HepG2 (cell line): ENCODE measurements around the gene SMARCC1. TPM values are rescaled to one million over a fixed set of nuclear protein-coding genes. Genes with fewer than 3 reads are reported as not detected.

Experiments used
- BCL6 ChIP-seq: IDR thresholded peaks from 2 replicates; pipeline ENCODE4 v1.6.1; 2016; ENCODE audit warnings: missing genetic modification reagents, missing compliant biosample characterization
- CCAR2 ChIP-seq: fragments of 200-400 bp; formaldehyde crosslinking; optimal IDR thresholded peaks from 2 replicates; pipeline ENCODE3; 2018; ENCODE audit warnings: low read depth, mild to moderate bottlenecking, low read length, moderate library complexity
- GTF2F1 ChIP-seq: fragments of 150-350 bp; IDR thresholded peaks from 2 replicates; pipeline ENCODE4 v1.6.1; 2014; ENCODE audit warnings: low read length
- SP5 ChIP-seq: IDR thresholded peaks from 2 replicates; pipeline ENCODE4 v1.6.1; 2016; ENCODE audit warnings: low read depth, borderline replicate concordance
- ZNF317 ChIP-seq: sonication (generic); formaldehyde crosslinking; IDR thresholded peaks from 2 replicates; pipeline ENCODE4 v1.5.0; 2020; ENCODE audit warnings: mild to moderate bottlenecking, missing genetic modification reagents
- ZNF326 ChIP-seq: sonication (generic); formaldehyde crosslinking; IDR thresholded peaks from 2 replicates; pipeline ENCODE4 v1.4.0; 2020; ENCODE audit warnings: missing genetic modification reagents, borderline replicate concordance
- ZNF431 ChIP-seq: sonication (generic); formaldehyde crosslinking; IDR thresholded peaks from 2 replicates; pipeline ENCODE4 v1.9.0; 2022; ENCODE audit warnings: missing genetic modification reagents, low read depth, mild to moderate bottlenecking, borderline replicate concordance
- ZNF441 ChIP-seq: sonication (generic); formaldehyde crosslinking; IDR thresholded peaks from 2 replicates; pipeline ENCODE4 v1.7.0; 2021; ENCODE audit warnings: missing genetic modification reagents, borderline replicate concordance
- ZSCAN31 ChIP-seq: sonication (generic); formaldehyde crosslinking; IDR thresholded peaks from 2 replicates; pipeline ENCODE4 v1.5.0; 2020; ENCODE audit warnings: low read depth, mild to moderate bottlenecking, missing genetic modification reagents
- polyA plus RNA-seq, 8 experiments: library from polyadenylated mRNA; depleted of rRNA in 3 of 8; stranded (reverse) in 7 of 8; unstranded in 1 of 8; fragments of >200 nt; fragmentation: Illumina TruSeq in 4 of 8; extraction: Trizol in 4 of 8; gene quantifications; 2 replicates each; pipeline versions ENCODE4 v1.2.1 to v1.2.3, GENCODE V29; 2011 to 2016; ENCODE audit warnings: low read depth in 4 of 8, missing spikeins in 1 of 8, mixed read lengths in 1 of 8; ENCODE audit not compliant: insufficient read depth in 1 of 8
- total RNA-seq, 5 experiments: library from RNA; depleted of rRNA; stranded (reverse); fragments of >200 nt; fragmentation: Illumina TruSeq; extraction: Trizol; gene quantifications; 2 replicates each; pipeline ENCODE4 v1.2.3, GENCODE V29; 2016; ENCODE audit warnings: low read depth in 1 of 5
- TF ChIP-seq, protein P1 (sequence below), 2 experiments: sonication (generic) in 1 of 2; formaldehyde crosslinking in 1 of 2; IDR thresholded peaks; 2 replicates each; pipeline versions ENCODE4 v1.5.1 to v1.6.1; 2011 to 2020; ENCODE audit warnings: borderline replicate concordance in 1 of 2, low read depth in 1 of 2, low read length in 1 of 2, mild to moderate bottlenecking in 1 of 2, missing genetic modification reagents in 1 of 2, moderate library complexity in 1 of 2
- TF ChIP-seq, protein P2 (sequence below): sonication (generic); formaldehyde crosslinking; IDR thresholded peaks from one replicate; pipeline ENCODE4 v1.5.1; 2020; ENCODE audit warnings: mild to moderate bottlenecking, missing genetic modification reagents; ENCODE audit errors: not compliant biosample characterization
- TF ChIP-seq, protein P3 (sequence below): sonication (generic); formaldehyde crosslinking; IDR thresholded peaks from 2 replicates; pipeline ENCODE4 v1.4.0; 2020; ENCODE audit warnings: mild to moderate bottlenecking, missing genetic modification reagents, borderline replicate concordance

The SMARCC1 gene
- total and polyA plus RNA-seq, 2 of the 13 experiments (the other 11 are each of a cell fraction or from before 2014, with no cell fraction given) = 47.9 to 58.4 TPM

DNA sequence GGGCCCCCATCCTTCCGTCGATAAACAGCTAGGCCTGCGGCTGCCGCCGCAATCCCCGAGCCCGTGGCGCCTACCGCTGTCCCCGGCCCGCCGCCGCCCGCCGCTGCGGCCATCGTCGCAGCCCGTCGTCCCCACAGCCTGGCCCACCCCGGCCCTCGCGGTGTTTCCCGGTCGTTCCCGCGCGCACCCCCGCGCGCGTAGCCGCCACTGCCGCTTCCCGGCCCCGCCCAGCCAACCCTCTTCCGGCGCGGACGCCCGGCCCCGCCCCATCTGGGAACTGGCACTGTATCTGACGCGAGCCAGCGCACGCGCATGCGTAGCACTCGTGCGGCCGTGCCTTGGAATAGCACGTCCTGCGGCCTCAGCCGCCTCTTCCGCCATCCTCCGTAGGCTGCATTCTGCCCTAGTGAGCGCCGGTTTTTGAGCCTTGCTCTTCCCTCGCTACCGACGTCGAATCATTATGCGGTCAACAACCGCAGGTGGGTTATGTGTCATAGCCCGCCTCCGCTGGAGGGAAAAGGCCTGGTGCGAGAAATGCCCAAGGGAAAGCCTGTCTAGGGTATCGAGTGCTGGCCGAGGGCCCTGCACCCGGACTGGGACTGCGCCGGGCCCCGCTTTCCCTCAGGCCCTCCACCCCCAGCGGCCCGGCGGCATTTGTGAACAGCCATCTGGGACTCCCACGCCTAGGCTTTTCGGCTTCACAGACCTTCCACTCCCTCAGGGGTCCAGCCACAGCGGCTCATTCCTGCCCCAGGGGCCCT, at the start of gene SMARCC1 (continued):
- TF ChIP-seq ZNF431 (CRISPR knock-in tag) (peak; percentile 37; the same call in 1 of the 2 replicates), ZNF441 (CRISPR knock-in tag) (peak; percentile 74; the same call in 1 of the 2 replicates), ZSCAN31 (CRISPR knock-in tag) (peak; percentile 94), BCL6 (CRISPR knock-in tag) (no peak), ZNF317 (CRISPR knock-in tag) (peak; percentile 44; the same call in 1 of the 2 replicates), GTF2F1 (no peak), SP5 (CRISPR knock-in tag) (peak; percentile 74), ZNF326 (CRISPR knock-in tag) (no peak), CCAR2 (no peak)
- TF ChIP-seq, protein P1, sequence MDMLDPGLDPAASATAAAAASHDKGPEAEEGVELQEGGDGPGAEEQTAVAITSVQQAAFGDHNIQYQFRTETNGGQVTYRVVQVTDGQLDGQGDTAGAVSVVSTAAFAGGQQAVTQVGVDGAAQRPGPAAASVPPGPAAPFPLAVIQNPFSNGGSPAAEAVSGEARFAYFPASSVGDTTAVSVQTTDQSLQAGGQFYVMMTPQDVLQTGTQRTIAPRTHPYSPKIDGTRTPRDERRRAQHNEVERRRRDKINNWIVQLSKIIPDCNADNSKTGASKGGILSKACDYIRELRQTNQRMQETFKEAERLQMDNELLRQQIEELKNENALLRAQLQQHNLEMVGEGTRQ (IDR thresholded peaks at IDR 0.05; ENCODE audit: low read depth, low read length) = no peak
- TF ChIP-seq, protein P1 (CRISPR knock-in tag; IDR thresholded peaks at IDR 0.05; ENCODE audit: borderline replicate concordance) = no peak; the same call in 1 of the 2 replicates
- TF ChIP-seq, protein P2, sequence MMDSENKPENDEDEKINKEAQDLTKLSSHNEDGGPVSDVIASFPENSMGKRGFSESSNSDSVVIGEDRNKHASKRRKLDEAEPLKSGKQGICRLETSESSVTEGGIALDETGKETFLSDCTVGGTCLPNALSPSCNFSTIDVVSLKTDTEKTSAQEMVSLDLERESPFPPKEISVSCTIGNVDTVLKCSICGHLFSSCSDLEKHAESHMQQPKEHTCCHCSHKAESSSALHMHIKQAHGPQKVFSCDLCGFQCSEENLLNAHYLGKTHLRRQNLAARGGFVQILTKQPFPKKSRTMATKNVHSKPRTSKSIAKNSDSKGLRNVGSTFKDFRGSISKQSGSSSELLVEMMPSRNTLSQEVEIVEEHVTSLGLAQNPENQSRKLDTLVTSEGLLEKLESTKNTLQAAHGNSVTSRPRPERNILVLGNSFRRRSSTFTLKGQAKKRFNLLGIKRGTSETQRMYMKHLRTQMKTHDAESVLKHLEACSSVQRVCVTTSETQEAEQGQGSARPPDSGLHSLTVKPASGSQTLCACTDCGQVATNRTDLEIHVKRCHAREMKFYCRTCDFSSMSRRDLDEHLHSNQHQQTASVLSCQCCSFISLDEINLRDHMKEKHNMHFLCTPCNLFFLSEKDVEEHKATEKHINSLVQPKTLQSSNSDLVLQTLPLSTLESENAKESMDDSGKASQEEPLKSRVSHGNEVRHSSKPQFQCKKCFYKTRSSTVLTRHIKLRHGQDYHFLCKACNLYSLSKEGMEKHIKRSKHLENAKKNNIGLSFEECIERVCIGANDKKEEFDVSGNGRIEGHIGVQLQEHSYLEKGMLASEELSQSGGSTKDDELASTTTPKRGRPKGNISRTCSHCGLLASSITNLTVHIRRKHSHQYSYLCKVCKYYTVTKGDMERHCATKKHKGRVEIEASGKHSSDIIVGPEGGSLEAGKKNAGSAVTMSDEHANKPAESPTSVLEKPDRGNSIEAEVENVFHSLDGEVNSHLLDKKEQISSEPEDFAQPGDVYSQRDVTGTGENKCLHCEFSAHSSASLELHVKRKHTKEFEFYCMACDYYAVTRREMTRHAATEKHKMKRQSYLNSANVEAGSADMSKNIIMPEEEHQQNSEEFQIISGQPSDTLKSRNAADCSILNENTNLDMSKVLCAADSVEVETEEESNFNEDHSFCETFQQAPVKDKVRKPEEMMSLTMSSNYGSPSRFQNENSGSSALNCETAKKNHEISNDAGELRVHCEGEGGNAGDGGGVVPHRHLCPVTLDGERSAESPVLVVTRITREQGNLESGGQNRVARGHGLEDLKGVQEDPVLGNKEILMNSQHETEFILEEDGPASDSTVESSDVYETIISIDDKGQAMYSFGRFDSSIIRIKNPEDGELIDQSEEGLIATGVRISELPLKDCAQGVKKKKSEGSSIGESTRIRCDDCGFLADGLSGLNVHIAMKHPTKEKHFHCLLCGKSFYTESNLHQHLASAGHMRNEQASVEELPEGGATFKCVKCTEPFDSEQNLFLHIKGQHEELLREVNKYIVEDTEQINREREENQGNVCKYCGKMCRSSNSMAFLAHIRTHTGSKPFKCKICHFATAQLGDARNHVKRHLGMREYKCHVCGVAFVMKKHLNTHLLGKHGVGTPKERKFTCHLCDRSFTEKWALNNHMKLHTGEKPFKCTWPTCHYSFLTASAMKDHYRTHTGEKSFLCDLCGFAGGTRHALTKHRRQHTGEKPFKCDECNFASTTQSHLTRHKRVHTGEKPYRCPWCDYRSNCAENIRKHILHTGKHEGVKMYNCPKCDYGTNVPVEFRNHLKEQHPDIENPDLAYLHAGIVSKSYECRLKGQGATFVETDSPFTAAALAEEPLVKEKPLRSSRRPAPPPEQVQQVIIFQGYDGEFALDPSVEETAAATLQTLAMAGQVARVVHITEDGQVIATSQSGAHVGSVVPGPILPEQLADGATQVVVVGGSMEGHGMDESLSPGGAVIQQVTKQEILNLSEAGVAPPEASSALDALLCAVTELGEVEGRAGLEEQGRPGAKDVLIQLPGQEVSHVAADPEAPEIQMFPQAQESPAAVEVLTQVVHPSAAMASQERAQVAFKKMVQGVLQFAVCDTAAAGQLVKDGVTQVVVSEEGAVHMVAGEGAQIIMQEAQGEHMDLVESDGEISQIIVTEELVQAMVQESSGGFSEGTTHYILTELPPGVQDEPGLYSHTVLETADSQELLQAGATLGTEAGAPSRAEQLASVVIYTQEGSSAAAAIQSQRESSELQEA (CRISPR knock-in tag) = peak; percentile 90
- TF ChIP-seq, protein P3, sequence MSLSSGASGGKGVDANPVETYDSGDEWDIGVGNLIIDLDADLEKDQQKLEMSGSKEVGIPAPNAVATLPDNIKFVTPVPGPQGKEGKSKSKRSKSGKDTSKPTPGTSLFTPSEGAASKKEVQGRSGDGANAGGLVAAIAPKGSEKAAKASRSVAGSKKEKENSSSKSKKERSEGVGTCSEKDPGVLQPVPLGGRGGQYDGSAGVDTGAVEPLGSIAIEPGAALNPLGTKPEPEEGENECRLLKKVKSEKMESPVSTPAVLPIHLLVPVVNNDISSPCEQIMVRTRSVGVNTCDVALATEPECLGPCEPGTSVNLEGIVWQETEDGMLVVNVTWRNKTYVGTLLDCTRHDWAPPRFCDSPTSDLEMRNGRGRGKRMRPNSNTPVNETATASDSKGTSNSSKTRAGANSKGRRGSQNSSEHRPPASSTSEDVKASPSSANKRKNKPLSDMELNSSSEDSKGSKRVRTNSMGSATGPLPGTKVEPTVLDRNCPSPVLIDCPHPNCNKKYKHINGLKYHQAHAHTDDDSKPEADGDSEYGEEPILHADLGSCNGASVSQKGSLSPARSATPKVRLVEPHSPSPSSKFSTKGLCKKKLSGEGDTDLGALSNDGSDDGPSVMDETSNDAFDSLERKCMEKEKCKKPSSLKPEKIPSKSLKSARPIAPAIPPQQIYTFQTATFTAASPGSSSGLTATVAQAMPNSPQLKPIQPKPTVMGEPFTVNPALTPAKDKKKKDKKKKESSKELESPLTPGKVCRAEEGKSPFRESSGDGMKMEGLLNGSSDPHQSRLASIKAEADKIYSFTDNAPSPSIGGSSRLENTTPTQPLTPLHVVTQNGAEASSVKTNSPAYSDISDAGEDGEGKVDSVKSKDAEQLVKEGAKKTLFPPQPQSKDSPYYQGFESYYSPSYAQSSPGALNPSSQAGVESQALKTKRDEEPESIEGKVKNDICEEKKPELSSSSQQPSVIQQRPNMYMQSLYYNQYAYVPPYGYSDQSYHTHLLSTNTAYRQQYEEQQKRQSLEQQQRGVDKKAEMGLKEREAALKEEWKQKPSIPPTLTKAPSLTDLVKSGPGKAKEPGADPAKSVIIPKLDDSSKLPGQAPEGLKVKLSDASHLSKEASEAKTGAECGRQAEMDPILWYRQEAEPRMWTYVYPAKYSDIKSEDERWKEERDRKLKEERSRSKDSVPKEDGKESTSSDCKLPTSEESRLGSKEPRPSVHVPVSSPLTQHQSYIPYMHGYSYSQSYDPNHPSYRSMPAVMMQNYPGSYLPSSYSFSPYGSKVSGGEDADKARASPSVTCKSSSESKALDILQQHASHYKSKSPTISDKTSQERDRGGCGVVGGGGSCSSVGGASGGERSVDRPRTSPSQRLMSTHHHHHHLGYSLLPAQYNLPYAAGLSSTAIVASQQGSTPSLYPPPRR (CRISPR knock-in tag) = 0 out of 2 replicates have a peak, but pooled peaks have one; percentile 27
